SU-DHL-6 (cell line): ENCODE data around the gene AGBL4.

ENCODE experiments used
- EZH2phosphoT487 ChIP-seq: fragments of 200-600 bp; sonication (generic), shearing (Covaris generic); conservative IDR thresholded peaks from 2 replicates; pipeline ENCODE4 v1.6.1; 2018; ENCODE audit warnings: mild to moderate bottlenecking, antibody characterized with exemption, low read length, moderate library complexity, mixed read lengths
- TF ChIP-seq, protein P1 (sequence below): fragments of 200-600 bp; sonication (generic); IDR thresholded peaks from one replicate; pipeline ENCODE4 v1.5.1; 2017; ENCODE audit warnings: antibody characterized with exemption, mild to moderate bottlenecking, low read length, moderate library complexity; ENCODE audit not compliant: insufficient read depth, poor library complexity, severe bottlenecking

DNA sequence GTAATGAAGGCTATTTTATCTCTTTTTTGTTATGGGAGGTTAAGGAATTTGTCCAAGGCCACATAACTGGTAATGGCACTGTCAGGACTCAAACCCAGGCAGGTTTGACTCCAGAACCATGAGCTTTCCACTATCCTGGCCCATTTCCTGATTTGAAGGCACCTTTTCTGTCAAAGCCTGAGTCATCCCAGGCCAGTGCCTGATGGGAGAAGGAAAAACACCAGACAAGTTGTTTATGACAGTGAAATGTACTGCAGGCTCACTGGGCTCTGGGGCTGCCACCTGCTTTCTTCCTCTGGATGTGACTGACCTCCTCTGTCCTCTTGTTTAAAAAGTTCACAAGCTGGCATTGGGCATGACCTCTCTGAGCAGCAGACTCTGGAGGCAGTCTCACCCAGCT is 1479.9 kb downstream of the AGBL4 start:
- TF ChIP-seq EZH2phosphoT487, result no peak
- TF ChIP-seq, protein P1, sequence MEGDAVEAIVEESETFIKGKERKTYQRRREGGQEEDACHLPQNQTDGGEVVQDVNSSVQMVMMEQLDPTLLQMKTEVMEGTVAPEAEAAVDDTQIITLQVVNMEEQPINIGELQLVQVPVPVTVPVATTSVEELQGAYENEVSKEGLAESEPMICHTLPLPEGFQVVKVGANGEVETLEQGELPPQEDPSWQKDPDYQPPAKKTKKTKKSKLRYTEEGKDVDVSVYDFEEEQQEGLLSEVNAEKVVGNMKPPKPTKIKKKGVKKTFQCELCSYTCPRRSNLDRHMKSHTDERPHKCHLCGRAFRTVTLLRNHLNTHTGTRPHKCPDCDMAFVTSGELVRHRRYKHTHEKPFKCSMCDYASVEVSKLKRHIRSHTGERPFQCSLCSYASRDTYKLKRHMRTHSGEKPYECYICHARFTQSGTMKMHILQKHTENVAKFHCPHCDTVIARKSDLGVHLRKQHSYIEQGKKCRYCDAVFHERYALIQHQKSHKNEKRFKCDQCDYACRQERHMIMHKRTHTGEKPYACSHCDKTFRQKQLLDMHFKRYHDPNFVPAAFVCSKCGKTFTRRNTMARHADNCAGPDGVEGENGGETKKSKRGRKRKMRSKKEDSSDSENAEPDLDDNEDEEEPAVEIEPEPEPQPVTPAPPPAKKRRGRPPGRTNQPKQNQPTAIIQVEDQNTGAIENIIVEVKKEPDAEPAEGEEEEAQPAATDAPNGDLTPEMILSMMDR, result no peak
